Breast epithelium (tissue), 3 donors: ENCODE measurements around the gene PARD3B.

Experiments used
- CTCF ChIP-seq, 3 donors: fragments of 450-650 bp; IDR thresholded peaks; one replicate each; pipeline ENCODE4 v1.5.1; 2016 to 2017; ENCODE audit warnings: antibody characterized with exemption in 3 of 3, mild to moderate bottlenecking in 3 of 3, moderate library complexity in 3 of 3
- POLR2A ChIP-seq: fragments of 450-650 bp; IDR thresholded peaks from one replicate; pipeline ENCODE4 v1.6.1; 2016; ENCODE audit warnings: antibody characterized with exemption, mild to moderate bottlenecking, moderate library complexity

GRCh38 chr2:205045706-205046105 is 500.4 kb downstream of the PARD3B start:
- TF ChIP-seq CTCF (IDR thresholded peaks at IDR 0.05) (no peak), POLR2A (no peak)
